Loucy (cell line): Measurements from ENCODE around the gene EML1.
A peak's percentile ranks its signal among the peaks of the same experiment; 100 is the strongest.

Experiments
- H2AFZ ChIP-seq: fragments of 200-600 bp; sonication (generic); 2 replicates; pipeline ENCODE4 v1.6.0; 2016; ENCODE audit warnings: antibody characterized with exemption, mild to moderate bottlenecking, low read length, moderate library complexity
- H3F3A ChIP-seq: fragments of 200-600 bp; 2 replicates; pipeline ENCODE4 v1.6.0; 2016; ENCODE audit warnings: antibody characterized with exemption, low read depth, mild to moderate bottlenecking
- H3K27me3 ChIP-seq: fragments of 200-600 bp; sonication (generic); 2 replicates; pipeline ENCODE4 v1.6.1; 2014; ENCODE audit warnings: low read length, mild to moderate bottlenecking; ENCODE audit not compliant: insufficient read depth, poor library complexity, severe bottlenecking
- H3K36me3 ChIP-seq: fragments of 200-600 bp; sonication (generic); 2 replicates; pipeline ENCODE4 v1.6.1; 2016; ENCODE audit warnings: low read length; ENCODE audit not compliant: insufficient read depth
- H3K4me1 ChIP-seq: fragments of 200-600 bp; sonication (generic); 2 replicates; pipeline ENCODE4 v1.5.1; 2014; ENCODE audit warnings: low read length, mild to moderate bottlenecking; ENCODE audit not compliant: insufficient read depth, poor library complexity, severe bottlenecking
- H3K4me2 ChIP-seq: fragments of 200-600 bp; sonication (generic); 2 replicates; pipeline ENCODE4 v1.6.0; 2014; ENCODE audit warnings: antibody characterized with exemption, low read length, low read depth, mild to moderate bottlenecking; ENCODE audit not compliant: poor library complexity, severe bottlenecking
- H3K4me3 ChIP-seq: fragments of 200-600 bp; sonication (generic); 2 replicates; pipeline ENCODE4 v1.5.1; 2014; ENCODE audit warnings: low read length, mild to moderate bottlenecking, mixed read lengths; ENCODE audit not compliant: poor library complexity, severe bottlenecking
- H3K79me2 ChIP-seq: fragments of 200-600 bp; sonication (generic); 2 replicates; pipeline ENCODE4 v1.6.1; 2014; ENCODE audit warnings: low read length; ENCODE audit not compliant: insufficient read depth
- H3K9ac ChIP-seq: fragments of 200-600 bp; sonication (generic); 2 replicates; pipeline ENCODE4 v1.6.0; 2014; ENCODE audit warnings: mild to moderate bottlenecking, low read depth, low read length, moderate library complexity; ENCODE audit not compliant: poor library complexity, severe bottlenecking
- H3K9me2 ChIP-seq: fragments of 200-600 bp; sonication (generic); replicated peaks from 2 replicates; pipeline ENCODE4 v1.6.1; 2016; ENCODE audit warnings: low read depth, low read length, mixed read lengths
- H3K9me3 ChIP-seq: fragments of 200-600 bp; sonication (generic); 2 replicates; pipeline ENCODE4 v1.6.1; 2014; ENCODE audit warnings: mild to moderate bottlenecking, antibody characterized with exemption, low read length, low read depth; ENCODE audit not compliant: insufficient read depth
- H4K20me1 ChIP-seq: fragments of 200-600 bp; sonication (generic); 2 replicates; pipeline ENCODE4 v1.6.0; 2014; ENCODE audit warnings: antibody characterized with exemption, low read length, mild to moderate bottlenecking; ENCODE audit not compliant: insufficient read depth, poor library complexity, severe bottlenecking
- EZH2phosphoT487 ChIP-seq: fragments of 200-600 bp; IDR thresholded peaks from 2 replicates; pipeline ENCODE4 v1.6.1; 2018; ENCODE audit warnings: antibody characterized with exemption, mild to moderate bottlenecking, moderate library complexity, borderline replicate concordance
- TF ChIP-seq, protein P1 (sequence below): fragments of 200-600 bp; sonication (generic); conservative IDR thresholded peaks from 2 replicates; pipeline ENCODE4 v1.5.1; 2014; ENCODE audit warnings: mild to moderate bottlenecking, antibody characterized with exemption, low read length

EML1 gene

DNA sequence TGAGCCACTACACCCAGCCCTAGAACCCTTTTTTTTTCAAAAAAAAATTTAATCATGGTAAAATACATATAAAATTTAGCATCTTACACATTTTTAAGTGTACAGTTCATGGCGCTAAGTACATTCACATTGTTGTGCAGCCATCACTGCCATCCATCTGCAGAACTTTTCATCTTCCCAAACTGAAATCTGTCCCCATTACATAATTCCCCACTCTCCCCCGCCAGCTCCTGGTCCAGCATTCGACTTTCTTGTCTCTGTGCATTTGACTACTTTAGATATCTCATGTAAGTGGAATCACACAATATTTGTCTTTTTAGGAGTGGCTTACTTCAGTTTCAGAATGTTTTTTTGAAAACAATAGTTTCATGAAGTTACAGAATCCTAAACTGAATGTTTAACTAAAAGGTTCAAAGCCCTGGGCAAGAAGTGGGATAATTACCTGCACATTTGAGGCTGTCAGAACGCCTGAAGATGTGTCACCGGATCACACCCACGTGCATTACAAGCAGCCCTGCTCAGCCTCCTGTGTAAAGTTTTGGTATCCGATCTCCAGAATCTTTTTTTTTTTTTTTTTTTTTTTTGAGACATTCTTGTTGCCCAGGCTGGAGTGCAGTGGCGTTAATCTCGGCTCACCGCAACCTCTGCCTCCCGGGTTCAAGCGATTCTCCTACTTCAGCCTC, 12.7 kb downstream of the EML1 start:
- H3K4me2 ChIP-seq = no peak overlapping the region
- no peaks in the 10 kb centered on the region for H3K9me3 ChIP-seq
- H3K9me2 ChIP-seq = no peaks in the 10 kb centered on the region
- no peaks in the 10 kb centered on the region for H3F3A ChIP-seq
- no peak overlapping the region for H3K9ac ChIP-seq
- H4K20me1 ChIP-seq = no peaks in the 10 kb centered on the region
- TF ChIP-seq, protein P1, sequence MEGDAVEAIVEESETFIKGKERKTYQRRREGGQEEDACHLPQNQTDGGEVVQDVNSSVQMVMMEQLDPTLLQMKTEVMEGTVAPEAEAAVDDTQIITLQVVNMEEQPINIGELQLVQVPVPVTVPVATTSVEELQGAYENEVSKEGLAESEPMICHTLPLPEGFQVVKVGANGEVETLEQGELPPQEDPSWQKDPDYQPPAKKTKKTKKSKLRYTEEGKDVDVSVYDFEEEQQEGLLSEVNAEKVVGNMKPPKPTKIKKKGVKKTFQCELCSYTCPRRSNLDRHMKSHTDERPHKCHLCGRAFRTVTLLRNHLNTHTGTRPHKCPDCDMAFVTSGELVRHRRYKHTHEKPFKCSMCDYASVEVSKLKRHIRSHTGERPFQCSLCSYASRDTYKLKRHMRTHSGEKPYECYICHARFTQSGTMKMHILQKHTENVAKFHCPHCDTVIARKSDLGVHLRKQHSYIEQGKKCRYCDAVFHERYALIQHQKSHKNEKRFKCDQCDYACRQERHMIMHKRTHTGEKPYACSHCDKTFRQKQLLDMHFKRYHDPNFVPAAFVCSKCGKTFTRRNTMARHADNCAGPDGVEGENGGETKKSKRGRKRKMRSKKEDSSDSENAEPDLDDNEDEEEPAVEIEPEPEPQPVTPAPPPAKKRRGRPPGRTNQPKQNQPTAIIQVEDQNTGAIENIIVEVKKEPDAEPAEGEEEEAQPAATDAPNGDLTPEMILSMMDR = no peak
- TF ChIP-seq EZH2phosphoT487 = no peak
- H3K36me3 ChIP-seq = no peaks in the 10 kb centered on the region
- no peak overlapping the region for H2AFZ ChIP-seq
- no peaks in the 10 kb centered on the region for H3K4me1 ChIP-seq
- peaks cover 84% of the 10 kb centered on the region for H3K27me3 ChIP-seq
- no peaks in the 10 kb centered on the region for H3K79me2 ChIP-seq
- H3K4me3 ChIP-seq = no peak overlapping the region

GRCh38 chr14:99806836-99807235, 13.6 kb downstream of the EML1 start:
- no peaks in the 10 kb centered on the region for H3K36me3 ChIP-seq
- no peaks in the 10 kb centered on the region for H3F3A ChIP-seq
- H3K9ac ChIP-seq = no peak overlapping the region
- no peaks in the 10 kb centered on the region for H4K20me1 ChIP-seq
- no peaks in the 10 kb centered on the region for H3K9me2 ChIP-seq
- no peak for TF ChIP-seq EZH2phosphoT487
- TF ChIP-seq, protein P1 = no peak
- no peaks in the 10 kb centered on the region for H3K9me3 ChIP-seq
- peaks cover 92% of the 10 kb centered on the region for H3K27me3 ChIP-seq
- H3K4me2 ChIP-seq = no peak overlapping the region
- H3K4me3 ChIP-seq = no peak overlapping the region
- H3K4me1 ChIP-seq = no peaks in the 10 kb centered on the region
- no peak overlapping the region for H2AFZ ChIP-seq
- H3K79me2 ChIP-seq = no peaks in the 10 kb centered on the region

DNA sequence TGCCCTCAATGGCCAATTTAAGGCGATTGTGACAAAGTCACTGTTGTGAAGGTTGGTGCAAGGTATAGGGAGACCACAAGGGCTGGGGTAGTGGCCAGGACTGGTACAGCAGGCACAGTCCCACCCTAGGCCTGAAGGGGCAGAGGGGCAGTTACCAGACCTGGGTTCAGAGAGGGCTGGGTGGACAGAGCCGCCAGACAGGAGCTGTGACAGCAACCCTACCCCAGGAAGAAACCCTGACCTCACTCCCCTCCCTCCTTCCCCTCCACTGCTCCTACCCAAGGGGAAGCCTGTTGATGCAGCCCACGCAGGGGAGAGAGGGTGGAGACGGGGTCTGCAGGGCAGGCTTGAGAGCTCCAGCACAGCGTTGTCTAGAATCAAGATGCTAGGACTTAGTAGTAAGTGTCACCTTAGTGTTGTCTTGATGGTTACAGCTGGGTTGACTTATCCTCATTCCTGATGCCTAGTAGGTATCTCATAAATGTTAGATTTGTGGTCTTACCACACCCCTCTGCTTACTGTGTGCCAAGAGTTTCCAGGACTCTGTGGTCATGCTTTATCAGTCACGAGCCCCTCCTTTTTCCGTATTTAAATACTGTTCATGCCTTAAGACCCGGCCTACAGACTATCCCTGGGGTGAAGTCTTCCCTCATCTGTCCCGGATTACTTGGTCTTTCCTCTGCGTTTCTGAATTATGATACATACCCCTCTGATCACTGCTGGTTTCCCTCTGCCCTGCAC, 14.4 kb downstream of the EML1 start:
- Histone ChIP-seq H4K20me1 (no peaks in the 10 kb centered on the region), H3K4me1 (no peaks in the 10 kb centered on the region)
- no peak for TF ChIP-seq EZH2phosphoT487
- TF ChIP-seq, protein P1 = peak; percentile 35; the same call in 1 of the 2 replicates

More for the DNA sequence above, 14.4 kb downstream of the EML1 start:
- H3F3A ChIP-seq = no peaks in the 10 kb centered on the region
- peaks cover 99% of the 10 kb centered on the region for H3K27me3 ChIP-seq
- no peak overlapping the region for H3K4me3 ChIP-seq
- no peaks in the 10 kb centered on the region for H3K9me2 ChIP-seq
- no peaks in the 10 kb centered on the region for H3K79me2 ChIP-seq
- H3K4me2 ChIP-seq = no peak overlapping the region
- H3K9me3 ChIP-seq = no peaks in the 10 kb centered on the region
- H2AFZ ChIP-seq = no peak overlapping the region
- H3K9ac ChIP-seq = no peak overlapping the region
- no peaks in the 10 kb centered on the region for H3K36me3 ChIP-seq
